Transverse colon (tissue), 4 donors: ENCODE results near the gene RAC2. TPM values are rescaled to one million over a fixed set of nuclear protein-coding genes. Genes with fewer than 3 reads are reported as not detected.
A peak's percentile ranks its signal among the peaks of the same experiment; 100 is the strongest.

Experiments used
- DNase-seq: peaks from one replicate; pipeline ENCODE4 v3.0.0-alpha.2; 2019
- H3K27ac ChIP-seq, 4 donors: fragments of 200-600 bp; sonication (generic); 2 replicates each; pipeline ENCODE4 v1.5.1; 2016 to 2018; ENCODE audit warnings: inconsistent platforms in 4 of 4
- H3K27me3 ChIP-seq: fragments of 200-600 bp; sonication (generic); 2 replicates; pipeline ENCODE4 v1.5.1; 2017; ENCODE audit warnings: inconsistent platforms
- H3K36me3 ChIP-seq, 4 donors: fragments of 200-600 bp; sonication (generic); 2 replicates each; pipeline ENCODE4 v1.5.1; 2017 to 2019; ENCODE audit warnings: inconsistent platforms in 4 of 4
- H3K4me1 ChIP-seq, 4 donors: fragments of 200-600 bp; sonication (generic); 2 replicates each; pipeline ENCODE4 v1.5.1; 2017 to 2020; ENCODE audit warnings: inconsistent platforms in 4 of 4
- H3K4me3 ChIP-seq, 4 donors: fragments of 200-600 bp; sonication (generic); 1 replicate in 1 of 4; 2 replicates in 3 of 4; pipeline versions ENCODE4 v1.5.1 to v1.6.1; 2017 to 2019; ENCODE audit warnings: inconsistent platforms in 4 of 4
- H3K9me3 ChIP-seq, 2 donors: fragments of 200-600 bp; sonication (generic); 2 replicates each; pipeline ENCODE4 v1.5.1; 2017 to 2019; ENCODE audit warnings: inconsistent platforms in 2 of 2
- CTCF ChIP-seq, 5 experiments: fragments of 200-600 bp in 3 of 5; fragments of 450-650 bp in 2 of 5; sonication (generic) in 3 of 5; IDR thresholded peaks; 1 replicate in 2 of 5; 2 replicates in 3 of 5; pipeline ENCODE4 v1.5.1; 2016 to 2017; ENCODE audit warnings: antibody characterized with exemption in 5 of 5, inconsistent platforms in 3 of 5, mild to moderate bottlenecking in 2 of 5, moderate library complexity in 1 of 5
- EP300 ChIP-seq: sonication (generic); formaldehyde crosslinking; IDR thresholded peaks from one replicate; pipeline ENCODE4 v1.6.1; 2017; ENCODE audit warnings: antibody characterized with exemption, low read depth
- POLR2A ChIP-seq: fragments of 450-650 bp; IDR thresholded peaks from one replicate; pipeline ENCODE4 v1.6.1; 2016; ENCODE audit warnings: antibody characterized with exemption, mild to moderate bottlenecking, moderate library complexity
- POLR2AphosphoS5 ChIP-seq, 3 donors: sonication (generic); formaldehyde crosslinking; IDR thresholded peaks; one replicate each; pipeline ENCODE4 v1.6.1; 2016; ENCODE audit warnings: antibody characterized with exemption in 3 of 3
- WGBS, 2 donors: methylation state at CpG; one replicate each; pipeline ENCODE4 v1.1.5; 2018; ENCODE audit warnings: low coverage in 1 of 2; 5-methylcytosine and 5-hydroxymethylcytosine counted together
- in situ Hi-C, 4 donors: fragments of 200-750 bp; cut with MboI; loops; one replicate each; pipeline versions ENCODE4 v1.15.0 to v1.15.1; 2017; ENCODE audit warnings: low sequenced_read_pairs in 3 of 4, low pct_ligation_motif_present in 1 of 4, low pct_unique_long_range_greater_than_20kb in 1 of 4
- intact Hi-C: fragments of 100-400 bp; cut with DNase I; formaldehyde crosslinking; loops from one replicate; pipeline ENCODE4 v1.15.1; 2023; ENCODE audit warnings: low total_unique reads
- total RNA-seq, 4 donors: library from RNA; depleted of rRNA; stranded (reverse); fragments of >200 nt; gene quantifications; one replicate each; pipeline ENCODE4 v1.1.0, GENCODE V29; 2016

Gene RAC2
- total RNA-seq, 4 donors from 2014 or later = 5.2 to 36.3 (median 24.0) TPM

GRCh38 chr22:37192204-37192603 is 51.9 kb downstream of the RAC2 start:
- Histone ChIP-seq H3K36me3 (no peaks in the 10 kb centered on the region), H3K4me3 (no peak overlapping the region), H3K27me3 (no peaks in the 10 kb centered on the region), H3K27ac (peak overlapping the region; percentile 55 to 81 (median 70)), H3K4me1 (peaks cover 27 to 81% (median 58%) of the 10 kb centered on the region in 4 donors), H3K9me3 (no peaks in the 10 kb centered on the region)
- TF ChIP-seq POLR2A (no peak), EP300 (no peak), CTCF (IDR thresholded peaks at IDR 0.05) (no peak), POLR2AphosphoS5 (IDR thresholded peaks at IDR 0.05) (no peak)
- in situ Hi-C loops = no loop called here
- 40 to 60% methylated on average over 2 of the region's 2 CpGs for WGBS, 2 donors
- intact Hi-C loops = loop anchor here (5.0 kb wide), 1 partner anchor 960 kb away; no protein-coding TSS in a partner anchor
- no peak for DNase-seq

- in situ Hi-C loops = no loop called here
- no peak for DNase-seq
- intact Hi-C loops = loop anchor here (5.0 kb wide), 1 partner anchor 962 kb away; no protein-coding TSS in a partner anchor
- 57 to 63% methylated on average over 3 to 4 of the region's 4 CpGs for WGBS, 2 donors
- H3K4me3 ChIP-seq = no peak overlapping the region
- H3K4me1 ChIP-seq = peaks cover 23 to 77% (median 55%) of the 10 kb centered on the region in 4 donors
- H3K9me3 ChIP-seq = no peaks in the 10 kb centered on the region
- H3K27me3 ChIP-seq = no peaks in the 10 kb centered on the region
- H3K36me3 ChIP-seq = no peaks in the 10 kb centered on the region
- TF ChIP-seq POLR2AphosphoS5 (IDR thresholded peaks at IDR 0.05) (no peak), EP300 (no peak), CTCF (IDR thresholded peaks at IDR 0.05) (no peak), POLR2A (no peak)
- H3K27ac ChIP-seq = no peak overlapping the region
Observed at GRCh38 chr22:37190262-37190780, 53.7 kb downstream of the RAC2 start.

GRCh38 chr22:37188901-37189466 is 55.1 kb downstream of the RAC2 start:
- Histone ChIP-seq H3K27ac (peak overlapping the region; percentile 87 to 90 (median 89)), H3K4me1 (peaks cover 23 to 76% (median 53%) of the 10 kb centered on the region in 4 donors), H3K27me3 (no peaks in the 10 kb centered on the region), H3K36me3 (no peaks in the 10 kb centered on the region), H3K4me3 (peak overlapping the region in 1 of 4 donors; percentile 37), H3K9me3 (no peaks in the 10 kb centered on the region)
- DNase-seq = no peak
- intact Hi-C loops (no loop called here), in situ Hi-C loops (no loop called here)
- TF ChIP-seq POLR2A (no peak), POLR2AphosphoS5 (IDR thresholded peaks at IDR 0.05) (no peak), EP300 (peak; percentile 14)
- 72 to 83% methylated on average over 1 to 2 of the region's 2 CpGs for WGBS, 2 donors

GRCh38 chr22:37187891-37188761 is 55.9 kb downstream of the RAC2 start, which contains the start of gene C1QTNF6:
TSS of gene C1QTNF6 (minus strand) at chr22:37188247. CDS start at chr22:37188213, 34 bp downstream.
- Histone ChIP-seq H3K4me3 (peak within 1 kb of the TSS in 3 of 4 donors; percentile 19 to 37 (median 27)), H3K27me3 (no peaks in the 10 kb centered on the region), H3K27ac (peak within 1 kb of the TSS; percentile 87 to 90 (median 89)), H3K36me3 (no peaks in the 10 kb centered on the region), H3K9me3 (no peaks in the 10 kb centered on the region), H3K4me1 (peaks cover 23 to 67% (median 46%) of the 10 kb centered on the region in 4 donors)
- DNase-seq = no peak
- in situ Hi-C loops = no loop called here
- WGBS, 2 donors = 0 to 45% methylated on average over 1 to 17 of the region's 17 CpGs
- intact Hi-C loops = no loop called here
- peak; percentile 23 for TF ChIP-seq POLR2A
- TF ChIP-seq POLR2AphosphoS5 (IDR thresholded peaks at IDR 0.05) = no peak
- no peak for TF ChIP-seq CTCF (IDR thresholded peaks at IDR 0.05)
